Measurements from ENCODE around the gene CEP43.

GRCh38 chr6:167031082-167031709 lies 32.0 kb downstream of the CEP43 start:
- TF ChIP-seq CTCF (IDR thresholded peaks at IDR 0.05 in 8 of 11, conservative IDR thresholded peaks at IDR 0.05 in 3 of 11) (no peak), POLR2AphosphoS5 (IDR thresholded peaks at IDR 0.05) (no peak), POLR2A (IDR thresholded peaks at IDR 0.05) (no peak)

Data from spleen (tissue), 7 donors.